ENCODE results near the gene EPHA7. TPM values are rescaled to one million over a fixed set of nuclear protein-coding genes. Genes with fewer than 3 reads are reported as not detected.

The EPHA7 gene
- total RNA-seq, 1 experiment from 2014 or later: 9.6 TPM

DNA sequence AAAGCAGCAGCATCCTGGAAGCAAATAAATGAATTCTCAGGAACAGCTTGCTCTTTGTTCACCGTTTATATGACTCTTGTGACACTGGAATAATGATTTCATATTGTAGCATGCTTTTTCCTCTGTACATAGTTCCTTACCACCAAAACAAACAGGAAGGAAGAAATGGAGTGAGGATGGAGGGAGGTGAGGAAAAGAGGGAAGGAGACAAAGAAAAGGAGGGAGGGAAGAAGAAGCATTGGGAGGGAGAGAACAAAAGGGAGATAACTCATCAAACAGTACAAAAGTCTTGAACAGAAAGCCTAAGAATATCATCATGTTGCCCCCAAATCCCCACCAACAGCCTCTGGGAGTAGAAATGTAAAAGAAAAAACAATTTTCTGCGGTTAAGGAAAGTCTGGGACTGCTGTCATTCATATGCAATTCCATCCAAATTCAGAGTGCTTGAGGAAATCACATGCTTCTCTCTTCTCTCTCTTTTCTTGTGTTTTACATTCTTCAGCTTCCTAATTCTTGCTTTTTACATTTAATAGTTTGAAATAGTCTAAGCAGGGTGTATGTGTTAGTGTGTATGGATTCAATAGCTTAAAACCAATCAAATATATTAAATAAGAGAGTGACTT lies 81.5 kb downstream of the EPHA7 start:
- POLR2A ChIA-PET: no interaction called here
- peak; percentile 64 for ATAC-seq

DNA sequence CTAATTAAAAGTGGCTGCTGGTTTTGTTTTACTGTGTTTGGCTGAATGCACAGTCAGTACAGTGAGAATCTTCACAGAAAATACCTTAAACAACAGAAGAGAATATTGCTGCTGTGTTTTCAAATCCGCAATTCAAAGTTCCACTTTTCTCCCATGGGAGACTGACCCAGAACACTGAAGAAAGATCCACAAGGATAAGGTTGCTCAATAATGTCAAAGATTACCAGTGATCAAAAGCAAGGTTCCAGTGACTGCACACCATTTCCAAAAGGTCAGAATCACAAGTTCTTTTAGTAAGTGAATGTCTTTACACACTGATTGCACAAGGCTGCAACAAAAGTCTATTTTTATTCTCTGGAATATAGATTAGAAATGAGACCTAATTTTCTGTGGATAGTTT lies 82.3 kb downstream of the EPHA7 start:
- no peaks in the 10 kb centered on the region for H3K27me3 Mint-ChIP-seq (ENCODE audit: low read depth)
- no peak for TF ChIP-seq NR2C2 (CRISPR knock-in tag; IDR thresholded peaks at IDR 0.05)
- no peak for TF ChIP-seq ZNF263 (CRISPR knock-in tag; IDR thresholded peaks at IDR 0.05; ENCODE audit: low read depth)
- TF ChIP-seq MLX (CRISPR knock-in tag; IDR thresholded peaks at IDR 0.05): no peak
- no peak for TF ChIP-seq ZNF423 (CRISPR knock-in tag; IDR thresholded peaks at IDR 0.05)
- peak overlapping the region; percentile 68 for H3K27ac Mint-ChIP-seq
- H3K9me3 Mint-ChIP-seq: peaks cover 4% of the 10 kb centered on the region
- H3K36me3 Mint-ChIP-seq: no peaks in the 10 kb centered on the region
- H3K4me1 Mint-ChIP-seq: peaks cover 26% of the 10 kb centered on the region
- no peak for ATAC-seq
- ChIA-PET POLR2A (no interaction called here), CTCF (interaction anchor here (0.5 to 1.2 kb wide), 2 partner anchors 87 to 385 kb away, joined by 3 to 5 read pairs; no protein-coding TSS in a partner anchor)
- no peak for DNase-seq (ENCODE audit: low spot score)
- no peak overlapping the region for H3K4me3 Mint-ChIP-seq

More for the DNA sequence above, 81.5 kb downstream of the EPHA7 start:
- H3K4me1 Mint-ChIP-seq: peaks cover 26% of the 10 kb centered on the region
- no peaks in the 10 kb centered on the region for H3K36me3 Mint-ChIP-seq
- H3K27me3 Mint-ChIP-seq (ENCODE audit: low read depth): no peaks in the 10 kb centered on the region
- no peak for DNase-seq (ENCODE audit: low spot score)
- CTCF ChIA-PET: interaction anchor here (1.2 kb wide), 1 partner anchor 86 kb away, joined by 5 read pairs; no protein-coding TSS in a partner anchor
- no peak overlapping the region for H3K4me3 Mint-ChIP-seq
- TF ChIP-seq USF2 (CRISPR knock-in tag; IDR thresholded peaks at IDR 0.05): no peak
- TF ChIP-seq TCF7 (CRISPR knock-in tag; IDR thresholded peaks at IDR 0.05; ENCODE audit: low read depth): no peak
- no peak for TF ChIP-seq FOXP1 (CRISPR knock-in tag; IDR thresholded peaks at IDR 0.05; ENCODE audit: borderline replicate concordance)
- no peak for TF ChIP-seq NFE2L1 (CRISPR knock-in tag; IDR thresholded peaks at IDR 0.05)
- TF ChIP-seq ELF4 (CRISPR knock-in tag; IDR thresholded peaks at IDR 0.05; ENCODE audit: low read depth): no peak
- no peak for TF ChIP-seq ZNF281 (CRISPR knock-in tag; IDR thresholded peaks at IDR 0.05)
- no peak for TF ChIP-seq SMAD3 (CRISPR knock-in tag; IDR thresholded peaks at IDR 0.05; ENCODE audit: borderline replicate concordance)
- peaks cover 4% of the 10 kb centered on the region for H3K9me3 Mint-ChIP-seq
- H3K27ac Mint-ChIP-seq: peak overlapping the region; percentile 64

- Mint-ChIP-seq H3K9me3 (peaks cover 4% of the 10 kb centered on the region), H3K27ac (no peak overlapping the region), H3K36me3 (no peaks in the 10 kb centered on the region), H3K4me3 (no peak overlapping the region), H3K27me3 (ENCODE audit: low read depth) (no peaks in the 10 kb centered on the region), H3K4me1 (no peaks in the 10 kb centered on the region)
- DNase-seq (ENCODE audit: low spot score): no peak
- ChIA-PET CTCF (no interaction called here), POLR2A (no interaction called here)
- TF ChIP-seq ZNF263 (CRISPR knock-in tag; IDR thresholded peaks at IDR 0.05; ENCODE audit: low read depth): no peak
- TF ChIP-seq MYBL2 (CRISPR knock-in tag; IDR thresholded peaks at IDR 0.05): no peak
- no peak for TF ChIP-seq SMAD3 (CRISPR knock-in tag; IDR thresholded peaks at IDR 0.05; ENCODE audit: borderline replicate concordance)
- no peak for TF ChIP-seq ZNF317 (CRISPR knock-in tag; IDR thresholded peaks at IDR 0.05; ENCODE audit: borderline replicate concordance, low read depth)
- no peak for TF ChIP-seq FOXK1 (CRISPR knock-in tag; IDR thresholded peaks at IDR 0.05)
- TF ChIP-seq SMAD4 (CRISPR knock-in tag; IDR thresholded peaks at IDR 0.05): no peak
- no peak for TF ChIP-seq GABPB1 (CRISPR knock-in tag; IDR thresholded peaks at IDR 0.05)
- no peak for TF ChIP-seq PRRX2 (CRISPR knock-in tag; IDR thresholded peaks at IDR 0.05)
- no peak for TF ChIP-seq ZNF512 (CRISPR knock-in tag; IDR thresholded peaks at IDR 0.05; ENCODE audit: borderline replicate concordance)
- no peak for ATAC-seq
Measured at GRCh38 chr6:93329301-93330000, 89.9 kb downstream of the EPHA7 start.
